Measurements from ENCODE around the gene ART4.

Gene ART4

DNA sequence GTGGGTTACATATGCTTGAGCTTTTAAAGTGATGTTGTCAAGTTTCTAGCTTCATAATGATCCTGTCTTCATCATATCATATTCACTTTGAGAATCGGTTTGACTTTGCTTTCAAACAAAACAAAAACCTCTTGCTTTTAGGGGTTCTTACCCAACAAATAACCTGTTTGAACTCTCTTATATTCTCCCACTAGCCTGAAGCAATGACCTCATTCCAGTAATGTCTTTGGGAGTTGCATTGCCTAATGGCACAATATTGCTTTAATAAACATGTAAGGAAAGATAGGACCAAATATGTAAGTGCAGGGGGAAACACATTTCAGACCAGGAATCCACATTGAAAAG lies 67.7 kb downstream of the ART4 start:
- intact Hi-C loops (cut with DNase I; ENCODE audit: low total_unique reads): no loop called here
- Histone ChIP-seq H3K36me3 (no peaks in the 10 kb centered on the region), H3K4me3 (peak overlapping the region; percentile 82 to 89), H3K27me3 (no peaks in the 10 kb centered on the region), H3K9me3 (no peaks in the 10 kb centered on the region), H3K4me1 (peaks cover 0 to 42% (median 14%) of the 10 kb centered on the region in 4 donors), H3K27ac (peak overlapping the region; percentile 89 to 93)
- TF ChIP-seq, protein P1, sequence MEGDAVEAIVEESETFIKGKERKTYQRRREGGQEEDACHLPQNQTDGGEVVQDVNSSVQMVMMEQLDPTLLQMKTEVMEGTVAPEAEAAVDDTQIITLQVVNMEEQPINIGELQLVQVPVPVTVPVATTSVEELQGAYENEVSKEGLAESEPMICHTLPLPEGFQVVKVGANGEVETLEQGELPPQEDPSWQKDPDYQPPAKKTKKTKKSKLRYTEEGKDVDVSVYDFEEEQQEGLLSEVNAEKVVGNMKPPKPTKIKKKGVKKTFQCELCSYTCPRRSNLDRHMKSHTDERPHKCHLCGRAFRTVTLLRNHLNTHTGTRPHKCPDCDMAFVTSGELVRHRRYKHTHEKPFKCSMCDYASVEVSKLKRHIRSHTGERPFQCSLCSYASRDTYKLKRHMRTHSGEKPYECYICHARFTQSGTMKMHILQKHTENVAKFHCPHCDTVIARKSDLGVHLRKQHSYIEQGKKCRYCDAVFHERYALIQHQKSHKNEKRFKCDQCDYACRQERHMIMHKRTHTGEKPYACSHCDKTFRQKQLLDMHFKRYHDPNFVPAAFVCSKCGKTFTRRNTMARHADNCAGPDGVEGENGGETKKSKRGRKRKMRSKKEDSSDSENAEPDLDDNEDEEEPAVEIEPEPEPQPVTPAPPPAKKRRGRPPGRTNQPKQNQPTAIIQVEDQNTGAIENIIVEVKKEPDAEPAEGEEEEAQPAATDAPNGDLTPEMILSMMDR (IDR thresholded peaks at IDR 0.05): no peak
- no peak for DNase-seq
